Right hindlimb (tissue), 1 donor: ENCODE measurements around the gene PIK3R2.
"Not testable (repeated sequence)": the region's sequence is repeated elsewhere in the genome, so short reads cannot be mapped to it uniquely, and the experiment has no call there.

Experiments
- DNase-seq: peaks from one replicate; pipeline ENCODE4 v3.0.0-alpha.2; 2018

PIK3R2 gene

DNA sequence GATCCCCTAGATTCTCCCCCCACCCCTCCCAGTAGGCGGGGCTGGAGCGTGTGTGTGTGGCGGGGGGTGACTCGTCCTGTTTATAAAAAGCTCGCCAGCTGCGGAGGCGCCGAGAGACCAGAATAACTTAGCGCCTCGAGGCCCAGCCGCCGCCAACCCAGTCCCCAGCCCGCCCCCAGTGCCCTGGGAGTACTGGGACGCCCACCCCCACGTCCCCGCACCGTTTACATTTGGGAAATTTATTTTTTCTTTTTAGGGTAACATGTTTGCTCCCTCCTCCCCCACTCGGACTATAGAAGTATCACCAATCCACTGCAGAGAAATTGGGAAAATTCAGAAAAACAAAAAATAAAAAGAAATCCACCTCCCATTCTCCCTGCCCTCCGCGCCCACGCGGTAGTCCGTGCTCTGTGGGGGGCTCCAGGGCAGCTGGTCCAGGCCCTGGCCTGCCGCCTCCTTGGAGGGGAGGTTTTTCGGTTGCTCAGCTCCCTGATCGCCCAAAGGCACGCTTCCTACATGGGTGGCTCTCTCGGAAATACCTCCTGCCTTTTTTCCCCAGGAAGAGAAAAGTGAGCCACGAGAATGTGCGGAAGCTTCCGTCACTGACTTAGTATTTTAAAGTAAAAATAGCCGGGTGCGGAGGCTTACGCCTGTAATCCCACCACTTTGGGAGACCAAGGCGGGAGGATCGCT is 52.4 kb downstream of the PIK3R2 start:
- peak; percentile 84 for DNase-seq

DNA sequence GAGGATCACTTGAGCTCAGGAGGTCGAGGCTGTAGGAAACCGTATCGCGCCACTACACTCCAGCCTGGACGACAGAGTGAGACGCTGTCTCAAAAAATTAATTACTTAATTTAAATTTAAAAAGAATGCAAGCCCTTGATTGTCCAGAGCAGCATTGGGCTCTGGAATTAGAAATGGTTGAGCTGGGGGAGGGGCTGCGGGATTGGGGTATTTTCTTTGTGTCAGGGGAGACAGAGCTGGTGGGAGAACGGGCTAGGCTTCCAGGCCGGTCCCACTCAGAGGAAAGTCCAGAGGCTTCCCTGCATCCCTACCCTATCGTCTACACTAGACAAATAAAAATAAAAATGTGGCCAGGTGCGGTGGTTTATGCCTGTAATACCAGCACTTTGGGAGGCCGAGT is 53.1 kb downstream of the PIK3R2 start:
- no peak for DNase-seq

DNA sequence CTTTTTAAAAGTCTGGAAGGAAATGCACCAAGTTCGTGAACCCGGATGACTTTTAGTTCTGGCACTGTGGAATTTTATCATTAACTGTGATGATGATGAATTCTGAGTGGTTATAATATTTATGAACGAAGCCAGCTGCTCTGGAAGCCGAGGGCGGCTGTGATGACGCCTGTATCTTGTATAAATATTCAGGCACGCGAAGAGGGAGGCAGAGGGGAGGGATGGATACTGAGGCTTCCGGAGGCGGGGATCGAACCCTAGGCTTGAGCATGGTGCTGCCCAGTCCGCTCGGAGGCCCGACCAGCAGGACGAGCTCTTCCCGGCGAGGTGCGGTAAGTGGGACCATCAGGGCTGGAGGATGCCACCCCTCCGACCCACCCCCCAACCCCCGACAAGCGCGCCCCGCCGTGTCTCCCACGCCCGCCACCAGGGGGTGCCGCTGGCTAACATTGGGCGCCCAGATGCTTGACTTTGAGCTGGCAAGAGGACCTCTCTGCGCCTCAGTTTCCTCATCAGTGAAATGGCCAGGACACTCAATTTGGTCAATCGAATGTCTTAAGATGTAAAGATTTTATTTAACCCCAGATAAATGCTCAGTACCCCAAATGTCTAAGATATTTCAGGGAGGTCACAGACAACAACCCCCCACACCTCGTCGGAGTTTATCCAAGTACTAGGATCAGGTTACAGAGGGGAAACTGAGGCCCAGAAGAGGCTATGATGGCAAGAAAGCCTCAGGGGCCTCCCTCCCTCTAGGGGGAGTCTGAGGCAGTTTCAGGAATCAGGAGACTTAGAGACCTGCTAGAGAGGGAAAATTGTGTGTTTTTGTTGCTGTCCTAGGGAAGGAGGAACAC is 55.4 kb downstream of the PIK3R2 start:
- DNase-seq, result no peak

DNA sequence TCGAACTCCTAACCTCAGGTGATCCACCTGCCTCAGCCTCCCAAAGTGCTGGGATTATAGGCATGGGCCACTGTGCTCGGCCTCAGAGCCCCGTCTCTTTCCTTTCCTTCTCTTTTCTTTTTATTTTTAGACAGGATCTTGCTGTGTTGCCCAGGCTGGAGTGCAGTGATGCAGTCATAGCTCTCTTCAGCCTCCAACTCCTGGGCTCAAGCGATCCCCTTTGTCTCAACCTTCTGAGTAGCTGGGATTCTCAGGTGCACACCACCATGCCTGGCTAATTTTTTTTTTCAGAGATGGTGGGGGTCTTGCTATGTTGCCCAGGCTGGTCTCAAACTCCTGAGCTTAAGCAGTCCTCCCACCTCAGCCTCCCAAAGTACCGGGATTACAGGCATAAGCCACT is 56.9 kb downstream of the PIK3R2 start:
- not testable (repeated sequence) for DNase-seq

DNA sequence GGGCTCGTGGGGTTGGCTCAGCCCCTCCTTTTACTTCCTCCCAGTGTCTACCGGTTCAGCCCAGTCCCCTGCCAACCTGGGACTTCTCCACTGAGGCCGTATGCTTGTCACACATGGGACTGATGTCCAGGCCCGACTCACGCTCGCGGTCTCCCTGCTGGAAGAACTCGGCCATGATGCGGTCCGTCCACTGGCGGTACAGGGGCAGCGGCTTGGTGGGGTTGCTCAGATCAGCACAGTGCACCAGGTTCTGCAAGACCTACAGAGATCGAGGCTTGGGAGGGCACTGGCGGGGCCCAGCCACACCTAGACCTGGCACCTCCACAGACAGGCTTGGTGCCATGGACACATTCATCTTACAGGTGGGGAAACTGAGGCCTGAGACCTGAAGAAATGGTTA is 58.7 kb downstream of the PIK3R2 start:
- DNase-seq, result no peak

DNA sequence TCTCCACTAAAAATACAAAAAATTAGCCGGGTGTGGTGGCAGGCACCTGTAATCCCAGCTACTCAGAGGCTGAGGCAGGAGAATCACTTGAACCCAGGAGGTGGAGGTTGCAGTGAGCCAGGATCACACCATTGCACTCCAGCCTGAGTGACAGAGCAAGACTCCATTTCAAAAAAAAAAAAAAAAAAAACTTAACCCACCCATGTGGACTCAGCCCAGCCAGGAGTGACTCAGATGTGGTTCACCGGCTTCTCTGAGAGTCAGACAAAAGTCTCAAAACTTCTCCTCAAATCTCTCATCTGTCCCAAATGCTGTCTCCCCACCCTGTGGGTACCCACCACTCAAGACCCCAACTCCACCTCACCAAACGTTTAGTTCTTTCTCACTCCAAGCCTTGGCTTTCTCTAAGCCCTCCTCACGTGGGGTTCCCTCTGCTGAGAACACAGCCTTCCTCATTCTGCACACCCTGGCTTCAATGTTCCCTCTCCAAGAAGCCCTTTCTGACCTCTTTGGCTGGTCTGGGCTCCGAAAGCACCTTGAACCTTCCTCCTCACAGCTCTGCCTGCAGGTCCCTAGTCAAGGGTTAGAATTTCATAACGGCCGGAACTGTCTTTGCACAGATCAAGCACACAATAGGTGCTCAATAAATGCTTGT is 61.9 kb downstream of the PIK3R2 start:
- no peak for DNase-seq

DNA sequence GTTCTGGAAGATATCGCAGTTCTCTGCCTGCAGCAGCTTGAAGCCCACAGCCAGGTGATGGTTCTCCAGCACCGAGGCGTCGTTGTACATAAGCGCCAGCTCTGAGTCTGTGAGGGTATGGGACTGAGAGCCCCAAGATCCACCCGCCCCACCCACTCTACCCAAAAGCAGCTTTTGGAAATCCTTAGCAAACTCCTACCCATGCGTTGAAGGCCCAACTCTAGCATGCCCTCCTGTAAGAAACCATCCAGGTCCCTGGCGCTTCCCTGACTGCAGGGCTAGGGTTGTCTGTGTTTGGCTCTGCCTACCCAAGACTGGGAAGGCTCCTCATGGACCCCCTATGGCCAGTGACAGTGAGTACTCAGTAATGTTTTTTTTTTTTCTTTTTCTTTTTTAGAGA is 63.8 kb downstream of the PIK3R2 start:
- DNase-seq, result no peak

DNA sequence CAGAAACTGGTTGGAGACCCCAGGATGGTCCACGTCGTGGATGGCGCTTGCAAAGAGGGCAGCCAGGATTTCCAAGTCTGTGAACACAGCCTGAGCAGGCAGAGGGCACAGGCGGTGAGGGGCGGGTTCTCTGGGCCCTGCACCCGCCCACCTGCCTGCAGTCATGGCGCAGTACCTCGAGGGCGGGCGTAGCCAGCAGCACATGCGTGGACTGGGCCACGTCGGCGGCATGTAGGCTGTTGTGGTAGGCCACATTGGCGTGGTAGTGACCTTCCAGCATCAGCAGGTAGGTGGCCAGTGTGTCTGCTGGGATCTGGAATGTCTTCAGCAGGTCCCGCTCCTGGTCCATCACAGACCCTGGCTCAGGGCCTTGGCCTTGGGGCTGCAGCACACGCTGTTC is 65.2 kb downstream of the PIK3R2 start:
- no peak for DNase-seq

DNA sequence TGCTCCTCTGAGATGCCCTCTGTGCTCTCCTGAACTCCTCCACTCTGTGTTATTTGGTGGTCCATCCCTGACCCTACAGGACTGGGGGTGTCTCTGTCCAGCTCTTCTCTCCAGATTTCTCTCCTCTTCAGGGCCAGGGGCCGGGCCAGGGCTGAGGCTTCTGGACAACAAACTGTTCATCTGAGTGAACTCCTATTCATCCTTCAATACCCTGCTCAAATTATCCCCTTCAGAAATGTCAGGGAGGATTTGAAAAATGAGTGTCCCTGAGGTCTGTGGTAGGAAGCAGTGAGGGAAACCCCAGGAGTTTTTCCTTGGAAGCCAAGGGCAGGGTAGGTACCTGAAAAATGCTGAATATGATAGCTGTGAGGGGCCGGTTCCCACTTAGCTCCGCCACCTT is 65.6 kb downstream of the PIK3R2 start:
- no peak for DNase-seq
